A549 treated with AZD9567 at 1 μM for 4 hours (cell line): ENCODE data around the gene NPRL2. TPM values are rescaled to one million over a fixed set of nuclear protein-coding genes. Genes with fewer than 3 reads are reported as not detected.

ENCODE experiments used
- total RNA-seq: library from RNA; stranded (reverse); fragments of 200-300 nt; extraction: Qiagen RNA extraction; gene quantifications from 5 replicates; pipeline ENCODE4 v1.2.3, GENCODE V29; 2022; ENCODE audit not compliant: insufficient read depth

The NPRL2 gene
- 13.4 to 15.4 TPM (median 14.4 TPM) in 5 replicates for total RNA-seq

DNA sequence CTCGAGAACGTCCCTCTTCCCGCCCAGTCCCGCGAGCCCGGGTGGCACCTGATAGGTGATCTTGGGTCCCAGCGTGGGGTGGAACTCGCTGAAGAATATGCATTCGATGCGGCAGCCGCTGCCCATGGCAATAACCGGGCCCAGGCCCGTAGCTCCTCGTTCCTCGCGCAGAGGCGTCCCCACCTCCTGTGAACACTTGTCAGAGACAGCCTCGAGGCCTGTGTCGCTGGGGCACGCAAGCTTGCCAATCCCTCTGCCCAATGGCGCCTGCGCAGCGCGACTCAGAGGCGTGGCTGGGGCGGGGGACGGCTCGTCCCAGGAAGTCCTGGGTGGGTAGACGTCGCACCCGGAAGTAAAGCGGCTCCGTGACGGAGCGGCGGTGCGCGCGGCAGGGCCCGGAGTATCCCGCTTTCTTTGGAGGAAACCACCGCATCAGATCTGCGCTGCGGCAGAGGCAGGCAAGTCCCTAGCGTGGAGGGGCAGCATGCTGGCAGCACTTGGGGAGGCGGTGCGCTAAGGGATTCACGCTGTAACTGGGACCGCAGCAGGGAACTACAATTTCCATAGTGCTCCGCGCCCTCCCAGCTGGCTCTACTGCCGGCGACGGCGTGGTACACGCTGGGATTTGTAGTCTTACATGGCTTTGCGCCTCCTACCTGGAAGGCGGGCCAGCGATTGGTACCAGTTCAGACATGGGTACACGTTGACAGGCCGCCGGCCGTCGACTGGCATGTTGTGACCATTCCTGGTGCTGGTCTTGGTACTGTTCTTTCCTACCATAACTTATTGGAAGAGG is at the start of gene NPRL2, which contains the start of gene CYB561D2:
NPRL2 (minus strand) TSS at position 249 of the 796 bp plus-strand sequence; CDS start at position 126, 123 bp downstream.
CYB561D2 (plus strand) TSS at position 336 of the 796 bp plus-strand sequence. CDS start 572 bp downstream, outside the sequence.

GRCh38 chr3:50358911-50359759 is 8.6 kb upstream of the NPRL2 start, which contains the start of gene TMEM115:
Gene TMEM115 (minus strand): TSS chr3:50359521. CDS start chr3:50359063, 458 bp downstream.

DNA sequence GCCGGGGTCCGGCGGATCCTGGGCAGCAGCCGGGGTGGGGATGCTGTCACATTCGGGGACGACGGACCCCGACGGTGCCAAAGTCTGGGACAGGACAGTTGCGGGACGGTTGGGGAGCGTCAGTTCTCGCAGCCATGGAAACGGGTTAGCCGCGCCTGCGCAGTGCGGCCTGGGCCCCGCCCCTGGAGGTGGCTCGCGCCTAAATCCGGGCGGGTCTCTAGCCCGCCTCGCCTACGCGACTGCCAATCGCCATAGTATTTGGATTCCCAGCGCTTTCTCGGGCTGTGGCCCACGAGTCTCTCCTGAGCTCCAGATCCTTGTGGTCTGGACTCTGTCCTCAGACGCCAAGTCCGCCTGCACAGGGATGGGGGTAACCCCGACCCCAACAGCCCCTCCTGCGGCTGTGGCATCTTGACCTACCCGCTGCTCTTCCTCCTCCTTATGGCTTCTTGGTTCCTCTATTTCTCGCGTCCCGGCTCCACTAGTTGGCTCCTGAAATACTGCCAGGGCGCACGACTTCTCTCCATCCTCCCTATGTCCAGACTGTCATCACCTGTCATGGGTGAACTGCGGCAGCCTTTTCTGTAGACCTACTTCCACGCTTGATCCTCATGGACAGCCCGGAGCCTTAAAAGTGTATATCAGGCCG is 4.9 kb downstream of the NPRL2 start, which contains the start of gene ZMYND10:
ZMYND10 (minus strand) TSS at position 147 of the 649 bp plus-strand sequence. CDS start 153 bp downstream, outside the sequence.

GRCh38 chr3:50340448-50341329 is 9.9 kb downstream of the NPRL2 start, which contains the start of gene RASSF1:
Gene RASSF1 (minus strand): TSS chr3:50340836. CDS start chr3:50340805, 31 bp downstream.

DNA sequence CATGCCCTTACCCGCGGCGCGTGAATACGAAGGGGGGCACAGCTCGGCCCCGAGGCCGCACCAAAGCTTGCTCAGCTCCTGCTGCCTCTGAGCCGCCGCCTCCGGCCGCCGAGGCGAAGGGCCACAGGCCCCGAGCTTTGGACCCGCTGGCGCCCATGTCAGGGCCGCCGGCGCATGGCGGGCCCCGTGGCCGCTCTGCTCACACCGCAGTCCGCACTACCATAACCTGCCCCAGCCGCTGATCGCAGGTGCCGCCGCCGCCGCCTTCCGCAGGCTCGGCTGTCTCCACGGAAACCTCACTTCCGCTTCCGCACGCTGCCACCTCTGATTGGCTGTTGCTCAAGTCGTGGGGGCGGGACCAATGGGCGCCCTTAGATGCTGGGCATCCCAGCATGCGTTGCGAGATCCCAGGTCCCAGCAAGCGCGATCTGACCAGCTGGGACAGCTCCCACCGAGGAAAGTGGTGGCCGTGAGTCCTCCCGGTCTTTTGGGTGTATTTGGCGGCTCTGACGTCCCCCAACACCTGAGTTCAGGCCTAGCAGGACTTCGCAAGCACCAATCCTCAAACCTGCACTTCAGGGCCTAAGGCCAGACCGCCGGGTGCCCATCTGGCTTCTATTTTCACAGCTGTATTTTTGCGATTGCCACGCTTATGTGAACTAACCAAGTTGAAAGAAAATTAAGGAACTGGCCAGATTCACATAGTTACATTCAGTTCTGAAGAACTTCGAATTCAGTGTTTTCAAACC is 22.5 kb downstream of the NPRL2 start, which contains the start of gene TUSC2:
TUSC2 (minus strand) TSS at position 281 of the 749 bp plus-strand sequence; CDS start at position 157, 124 bp downstream.

GRCh38 chr3:50322386-50323091 is 28.0 kb downstream of the NPRL2 start, which contains the start of gene HYAL2:
Gene HYAL2 (minus strand): TSS chr3:50322745. CDS start chr3:50320489, 2,256 bp downstream.

GRCh38 chr3:50303013-50303815 is 47.4 kb downstream of the NPRL2 start, which contains the start of gene HYAL1:
Gene HYAL1 (minus strand): TSS chr3:50303574. CDS start chr3:50302956, 618 bp downstream.

DNA sequence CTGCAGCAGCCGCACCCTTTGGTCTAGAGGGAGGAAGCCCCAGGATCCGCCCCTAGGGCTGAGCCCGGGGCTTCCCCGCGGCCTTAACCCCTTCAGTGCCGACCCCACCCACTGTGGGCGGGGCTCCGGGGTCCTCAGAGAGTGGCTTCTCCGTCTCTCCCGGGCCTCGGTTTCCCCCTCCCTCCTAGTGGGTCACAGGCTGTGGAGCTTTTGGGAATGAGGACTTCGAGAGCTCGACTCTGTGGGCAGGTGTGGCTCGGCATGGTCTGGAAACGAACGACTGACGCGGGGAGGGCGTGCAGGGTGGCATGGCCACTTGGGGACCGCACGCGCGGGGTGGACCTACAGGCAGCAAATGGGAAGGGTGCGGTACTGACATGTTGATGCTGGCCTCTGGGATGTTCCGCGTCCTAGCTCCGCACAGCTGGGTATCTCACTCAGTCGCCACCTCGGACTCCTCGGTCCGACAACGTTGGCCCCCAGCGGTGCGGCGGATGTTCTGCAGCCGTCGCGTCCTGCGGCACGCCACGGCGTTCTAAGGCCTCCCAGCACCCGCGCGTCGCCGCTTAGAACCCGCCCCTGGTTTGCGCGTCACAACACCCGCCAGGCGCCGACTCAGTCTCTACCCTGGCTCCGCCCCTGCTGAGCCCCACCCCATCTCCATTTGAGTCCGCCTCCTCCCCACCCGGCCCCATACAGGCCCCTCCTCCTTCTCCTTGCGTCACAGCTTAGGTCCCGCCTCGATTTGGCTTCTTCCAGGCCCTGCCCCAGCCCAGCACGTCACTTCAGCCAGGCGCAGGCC is 51.5 kb downstream of the NPRL2 start, which contains the start of the genes HYAL3 and NAA80:
HYAL3 (minus strand) TSS at position 570 of the 802 bp plus-strand sequence. CDS start 3,803 bp downstream, outside the sequence.
NAA80 (minus strand) TSS at position 570 of the 802 bp plus-strand sequence. CDS start 1,942 bp downstream, outside the sequence.

Other genes with a start within 250 kb of the NPRL2 start
- 9.3 to 14.6 TPM (median 13.9 TPM) in 5 replicates for gene SEMA3F, start 195.5 kb downstream of the NPRL2 start, total RNA-seq
- not detected in 5 replicates for gene GNAT1, start 159.2 kb downstream of the NPRL2 start, total RNA-seq
- 0.05 to 0.09 TPM in 2 of 5 replicates, not detected in the others for gene SLC38A3, start 145.5 kb downstream of the NPRL2 start, total RNA-seq
- gene GNAI2, start 114.6 kb downstream of the NPRL2 start, total RNA-seq, result 37.0 to 49.5 TPM (median 48.2 TPM) in 5 replicates
- gene SEMA3B, start 81.6 kb downstream of the NPRL2 start, total RNA-seq, result 6.3 to 12.7 TPM (median 6.7 TPM) in 5 replicates
- 0.07 to 0.08 TPM (median 0.07 TPM) in 4 of 5 replicates, not detected in the other for gene LSMEM2, start 71.7 kb downstream of the NPRL2 start, total RNA-seq
- gene IFRD2, start 58.3 kb downstream of the NPRL2 start, total RNA-seq, result 64.7 to 88.5 TPM (median 84.1 TPM) in 5 replicates
- 6.8 to 10.1 TPM (median 8.3 TPM) in 5 replicates for gene HYAL3, start 51.4 kb downstream of the NPRL2 start, total RNA-seq
- gene NAA80, start 51.4 kb downstream of the NPRL2 start, total RNA-seq, result 4.3 to 8.6 TPM (median 8.3 TPM) in 5 replicates
- gene HYAL1, start 47.2 kb downstream of the NPRL2 start, total RNA-seq, result 0.40 to 0.48 TPM (median 0.46 TPM) in 4 of 5 replicates, not detected in the other
- gene HYAL2, start 28.0 kb downstream of the NPRL2 start, total RNA-seq, result 26.8 to 33.6 TPM (median 30.4 TPM) in 5 replicates
- 19.8 to 39.8 TPM (median 36.5 TPM) in 5 replicates for gene TUSC2, start 22.6 kb downstream of the NPRL2 start, total RNA-seq
- gene RASSF1, start 9.9 kb downstream of the NPRL2 start, total RNA-seq, result 14.4 to 22.0 TPM (median 21.2 TPM) in 5 replicates
- 0.86 to 1.5 TPM (median 1.2 TPM) in 4 of 5 replicates, not detected in the other for gene ZMYND10, start 5.0 kb downstream of the NPRL2 start, total RNA-seq
- 15.1 to 22.0 TPM (median 20.1 TPM) in 5 replicates for gene CYB561D2, start 87 bp upstream of the NPRL2 start, total RNA-seq
- 33.9 to 47.2 TPM (median 45.6 TPM) in 5 replicates for gene TMEM115, start 8.7 kb upstream of the NPRL2 start, total RNA-seq
- gene CACNA2D2, start 152.9 kb upstream of the NPRL2 start, total RNA-seq, result 0.37 to 1.8 TPM (median 0.64 TPM) in 5 replicates
- gene C3orf18, start 217.0 kb upstream of the NPRL2 start, total RNA-seq, result 2.3 to 4.4 TPM (median 2.7 TPM) in 5 replicates
- 1.1 to 6.6 TPM (median 6.2 TPM) in 5 replicates for gene HEMK1, start 218.7 kb upstream of the NPRL2 start, total RNA-seq